Osteoblast (primary cell): ENCODE results near the gene RANGAP1. TPM values are rescaled to one million over a fixed set of nuclear protein-coding genes. Genes with fewer than 3 reads are reported as not detected.

Experiments
- DNase-seq: peaks from one replicate; pipeline ENCODE4 v3.0.0; 2011; ENCODE audit warnings: low spot score, mixed read lengths; ENCODE audit not compliant: insufficient read length; ENCODE audit errors: missing footprints
- H2AFZ ChIP-seq: 2 replicates; pipeline ENCODE4 v1.6.0; 2011; ENCODE audit warnings: mild to moderate bottlenecking, low read length
- H3K27ac ChIP-seq: 2 replicates; pipeline ENCODE4 v1.5.1; 2011; ENCODE audit warnings: mild to moderate bottlenecking, low read depth, low read length, moderate library complexity
- H3K27me3 ChIP-seq: 2 replicates; pipeline ENCODE4 v1.6.0; 2012; ENCODE audit warnings: mild to moderate bottlenecking, control low read depth, inconsistent platforms, low read length, moderate library complexity; ENCODE audit not compliant: insufficient read depth
- H3K36me3 ChIP-seq: 2 replicates; pipeline ENCODE4 v1.5.1; 2011; ENCODE audit warnings: mild to moderate bottlenecking, low read length, control low read depth, moderate library complexity; ENCODE audit not compliant: insufficient read depth
- H3K4me1 ChIP-seq: 2 replicates; pipeline ENCODE4 v1.5.1; 2011; ENCODE audit warnings: mild to moderate bottlenecking, low read length, control low read depth, moderate library complexity; ENCODE audit not compliant: insufficient read depth
- H3K4me2 ChIP-seq: 2 replicates; pipeline ENCODE4 v1.6.0; 2011; ENCODE audit warnings: mild to moderate bottlenecking, low read length; ENCODE audit not compliant: insufficient read depth
- H3K4me3 ChIP-seq: fragments of 200-600 bp; sonication (generic); 3 replicates; pipeline ENCODE4 v1.5.1; 2012; ENCODE audit warnings: mild to moderate bottlenecking, low read length, inconsistent platforms; ENCODE audit not compliant: insufficient read depth
- H3K79me2 ChIP-seq: 2 replicates; pipeline ENCODE4 v1.6.0; 2012; ENCODE audit warnings: mild to moderate bottlenecking, low read length, control low read depth, inconsistent platforms; ENCODE audit not compliant: insufficient read depth
- H3K9me3 ChIP-seq: 2 replicates; pipeline ENCODE4 v1.5.1; 2011; ENCODE audit warnings: low read depth, low read length, control low read depth
- H4K20me1 ChIP-seq: 2 replicates; pipeline ENCODE4 v1.6.0; 2012; ENCODE audit warnings: mild to moderate bottlenecking, low read length, control low read depth; ENCODE audit not compliant: insufficient read depth
- total RNA-seq: library from RNA; depleted of rRNA; stranded (reverse); fragments of >200 nt; gene quantifications from 2 replicates; pipeline ENCODE4 v1.2.3, GENCODE V29; 2012
- TF ChIP-seq, protein P1 (sequence below): IDR thresholded peaks from 2 replicates; pipeline ENCODE4 v1.5.1; 2011; ENCODE audit warnings: mild to moderate bottlenecking, low read depth, low read length, moderate library complexity; ENCODE audit errors: extremely low read depth

Gene RANGAP1
- total RNA-seq, 1 donor, result 31.8 TPM

DNA sequence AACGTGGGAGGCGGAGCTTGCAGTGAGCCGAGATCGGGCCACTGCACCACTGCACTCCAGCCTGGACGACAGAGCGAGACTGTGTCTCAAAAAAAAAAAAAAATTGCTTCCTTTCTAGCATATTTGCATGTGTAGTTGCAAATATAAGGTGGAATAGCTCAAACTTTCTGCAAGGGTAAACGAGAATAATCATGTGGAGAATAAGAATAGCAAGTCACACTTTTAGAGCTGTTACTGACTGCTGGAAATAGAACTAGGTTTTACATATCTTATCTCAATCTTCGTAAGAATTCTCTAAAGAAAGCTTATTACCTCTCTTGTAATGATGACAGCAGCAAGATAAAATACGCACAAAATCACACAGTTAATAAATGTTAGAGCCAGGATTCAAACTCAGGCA is 79.3 kb downstream of the RANGAP1 start:
- Histone ChIP-seq H3K27me3 (no peaks in the 10 kb centered on the region), H2AFZ (no peak overlapping the region), H3K79me2 (peaks cover 29% of the 10 kb centered on the region), H3K27ac (no peak overlapping the region), H3K9me3 (no peaks in the 10 kb centered on the region), H3K36me3 (peaks cover 6% of the 10 kb centered on the region), H3K4me3 (no peak overlapping the region), H3K4me1 (peaks cover 9% of the 10 kb centered on the region), H4K20me1 (no peaks in the 10 kb centered on the region), H3K4me2 (no peak overlapping the region)
- no peak for DNase-seq
- TF ChIP-seq, protein P1, sequence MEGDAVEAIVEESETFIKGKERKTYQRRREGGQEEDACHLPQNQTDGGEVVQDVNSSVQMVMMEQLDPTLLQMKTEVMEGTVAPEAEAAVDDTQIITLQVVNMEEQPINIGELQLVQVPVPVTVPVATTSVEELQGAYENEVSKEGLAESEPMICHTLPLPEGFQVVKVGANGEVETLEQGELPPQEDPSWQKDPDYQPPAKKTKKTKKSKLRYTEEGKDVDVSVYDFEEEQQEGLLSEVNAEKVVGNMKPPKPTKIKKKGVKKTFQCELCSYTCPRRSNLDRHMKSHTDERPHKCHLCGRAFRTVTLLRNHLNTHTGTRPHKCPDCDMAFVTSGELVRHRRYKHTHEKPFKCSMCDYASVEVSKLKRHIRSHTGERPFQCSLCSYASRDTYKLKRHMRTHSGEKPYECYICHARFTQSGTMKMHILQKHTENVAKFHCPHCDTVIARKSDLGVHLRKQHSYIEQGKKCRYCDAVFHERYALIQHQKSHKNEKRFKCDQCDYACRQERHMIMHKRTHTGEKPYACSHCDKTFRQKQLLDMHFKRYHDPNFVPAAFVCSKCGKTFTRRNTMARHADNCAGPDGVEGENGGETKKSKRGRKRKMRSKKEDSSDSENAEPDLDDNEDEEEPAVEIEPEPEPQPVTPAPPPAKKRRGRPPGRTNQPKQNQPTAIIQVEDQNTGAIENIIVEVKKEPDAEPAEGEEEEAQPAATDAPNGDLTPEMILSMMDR, result no peak

- H3K27ac ChIP-seq, result peak within 1 kb of the TSS; percentile 86
- TF ChIP-seq, protein P1, result no peak
Measured at GRCh38 chr22:41204992-41205900, 80.7 kb downstream of the RANGAP1 start, which contains the start of gene L3MBTL2. Gene L3MBTL2 (plus strand): TSS chr22:41205312. CDS start chr22:41205363, 51 bp downstream.

GRCh38 chr22:41204066-41204465 is 81.9 kb downstream of the RANGAP1 start:
- TF ChIP-seq, protein P1, result no peak
- no peaks in the 10 kb centered on the region for H4K20me1 ChIP-seq
- H3K27me3 ChIP-seq, result no peaks in the 10 kb centered on the region
- peaks cover 9% of the 10 kb centered on the region for H3K4me1 ChIP-seq
- no peak overlapping the region for H3K27ac ChIP-seq
- H3K36me3 ChIP-seq, result no peaks in the 10 kb centered on the region
- no peak overlapping the region for H3K4me2 ChIP-seq
- H3K4me3 ChIP-seq, result no peak overlapping the region
- peak overlapping the region; percentile 74 for H2AFZ ChIP-seq
- peaks cover 29% of the 10 kb centered on the region for H3K79me2 ChIP-seq
- DNase-seq, result no peak
- H3K9me3 ChIP-seq, result no peaks in the 10 kb centered on the region

More at GRCh38 chr22:41204992-41205900, 80.7 kb downstream of the RANGAP1 start, which contains the start of gene L3MBTL2:
- Histone ChIP-seq H3K36me3 (peaks cover 6% of the 10 kb centered on the region), H3K4me3 (peak within 1 kb of the TSS; percentile 93), H3K4me2 (peak within 1 kb of the TSS; percentile 90), H3K4me1 (peaks cover 9% of the 10 kb centered on the region), H3K9me3 (no peaks in the 10 kb centered on the region), H2AFZ (peak within 1 kb of the TSS; percentile 98), H3K27me3 (no peaks in the 10 kb centered on the region), H3K79me2 (peaks cover 29% of the 10 kb centered on the region), H4K20me1 (no peaks in the 10 kb centered on the region)
- peak; percentile 100 for DNase-seq

DNA sequence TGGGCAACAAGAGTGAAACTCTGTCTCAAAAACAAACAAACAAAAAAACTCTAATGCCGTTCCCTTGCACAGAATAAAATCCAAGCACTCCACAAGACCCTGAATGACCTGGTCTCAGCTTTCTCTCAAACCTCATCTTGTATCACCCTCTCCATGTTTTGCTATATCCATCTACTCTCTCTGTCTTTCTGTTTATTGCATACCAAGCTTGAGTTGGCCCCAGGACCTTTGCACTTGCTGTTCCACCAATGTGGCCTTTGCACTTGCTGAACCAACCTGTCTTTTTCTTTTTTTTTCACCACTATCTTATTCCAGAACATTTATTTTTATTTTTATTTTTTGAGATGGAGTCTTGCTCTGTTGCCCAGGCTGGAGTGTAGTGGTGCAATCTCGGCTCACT is 82.9 kb downstream of the RANGAP1 start:
- H3K36me3 ChIP-seq, result no peaks in the 10 kb centered on the region
- H3K4me2 ChIP-seq, result no peak overlapping the region
- no peaks in the 10 kb centered on the region for H4K20me1 ChIP-seq
- TF ChIP-seq, protein P1, result no peak
- H3K27me3 ChIP-seq, result no peaks in the 10 kb centered on the region
- peaks cover 23% of the 10 kb centered on the region for H3K79me2 ChIP-seq
- no peak overlapping the region for H3K27ac ChIP-seq
- DNase-seq, result no peak
- H3K9me3 ChIP-seq, result no peaks in the 10 kb centered on the region
- no peak overlapping the region for H3K4me3 ChIP-seq
- H2AFZ ChIP-seq, result no peak overlapping the region
- peaks cover 13% of the 10 kb centered on the region for H3K4me1 ChIP-seq
